HG02884 (cell line): Measurements from ENCODE around the gene FKBP10.
"Not testable (repeated sequence)": the region's sequence is repeated elsewhere in the genome, so short reads cannot be mapped to it uniquely, and the experiment has no call there.

ENCODE experiments used
- ATAC-seq: cut with Tn5 transposase; IDR thresholded peaks from one replicate; pipeline ENCODE4 v1.9.1; 2021; ENCODE audit warnings: mild to moderate bottlenecking, moderate library complexity; ENCODE audit not compliant: unreplicated experiment

The FKBP10 gene

GRCh38 chr17:41812381-41813151, at the start of gene FKBP10:
Gene FKBP10 (plus strand): TSS chr17:41813004. CDS start chr17:41813035, 31 bp downstream.
- no peak for ATAC-seq

- ATAC-seq: no peak
These were observed 49.5 kb upstream of the FKBP10 start for GRCh38 chr17:41763327-41763726.

- no peak for ATAC-seq
These were observed 46.7 kb upstream of the FKBP10 start for GRCh38 chr17:41766135-41766534.

- no peak for ATAC-seq
These were observed 45.3 kb upstream of the FKBP10 start for GRCh38 chr17:41767324-41768042.

- no peak for ATAC-seq
These were observed 44.0 kb upstream of the FKBP10 start for GRCh38 chr17:41768682-41769288.

GRCh38 chr17:41769346-41769862, 43.4 kb upstream of the FKBP10 start:
- ATAC-seq: no peak

- ATAC-seq: no peak
These were observed 42.8 kb upstream of the FKBP10 start for GRCh38 chr17:41769985-41770384.

GRCh38 chr17:41771389-41772206, 41.2 kb upstream of the FKBP10 start:
- ATAC-seq: no peak

GRCh38 chr17:41772218-41772585, 40.6 kb upstream of the FKBP10 start:
- ATAC-seq: no peak

- ATAC-seq: no peak
These were observed 40.1 kb upstream of the FKBP10 start for GRCh38 chr17:41772586-41773189.

GRCh38 chr17:41773190-41773588, 39.6 kb upstream of the FKBP10 start:
- no peak for ATAC-seq

GRCh38 chr17:41773731-41774193, 39.0 kb upstream of the FKBP10 start:
- ATAC-seq: no peak

- no peak for ATAC-seq
These were observed 37.2 kb upstream of the FKBP10 start for GRCh38 chr17:41775394-41776226.

GRCh38 chr17:41776262-41776900, 36.4 kb upstream of the FKBP10 start:
- ATAC-seq: not testable (repeated sequence)

GRCh38 chr17:41777157-41777573, 35.6 kb upstream of the FKBP10 start:
- no peak for ATAC-seq

- no peak for ATAC-seq
These were observed 35.1 kb upstream of the FKBP10 start for GRCh38 chr17:41777574-41778188.

- no peak for ATAC-seq
These were observed 32.9 kb upstream of the FKBP10 start for GRCh38 chr17:41779954-41780353.

GRCh38 chr17:41781404-41782110, 31.2 kb upstream of the FKBP10 start:
- ATAC-seq: no peak
